ENCODE measurements around the gene ACKR2.
"Not testable (repeated sequence)": the region's sequence is repeated elsewhere in the genome, so short reads cannot be mapped to it uniquely, and the experiment has no call there.

The ACKR2 gene

DNA sequence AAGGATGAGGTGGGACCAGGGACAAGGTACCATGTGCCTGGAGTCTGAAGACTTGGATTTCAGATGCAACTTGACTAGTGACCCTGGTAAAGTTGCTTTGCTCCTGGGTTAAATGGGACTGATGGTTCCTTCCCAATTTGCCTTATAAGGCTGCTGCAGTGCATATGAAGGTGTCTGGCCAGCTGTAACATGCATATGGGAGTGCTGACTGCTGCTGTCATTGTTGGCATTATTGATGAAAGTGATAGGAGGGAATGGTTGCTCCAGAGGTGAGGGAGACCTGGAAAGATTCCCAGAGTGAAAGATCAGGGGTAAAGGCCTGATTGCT lies 45.9 kb downstream of the ACKR2 start:
- in situ Hi-C loops (cut with MboI; ENCODE audit: low sequenced_read_pairs), result no loop called here

DNA sequence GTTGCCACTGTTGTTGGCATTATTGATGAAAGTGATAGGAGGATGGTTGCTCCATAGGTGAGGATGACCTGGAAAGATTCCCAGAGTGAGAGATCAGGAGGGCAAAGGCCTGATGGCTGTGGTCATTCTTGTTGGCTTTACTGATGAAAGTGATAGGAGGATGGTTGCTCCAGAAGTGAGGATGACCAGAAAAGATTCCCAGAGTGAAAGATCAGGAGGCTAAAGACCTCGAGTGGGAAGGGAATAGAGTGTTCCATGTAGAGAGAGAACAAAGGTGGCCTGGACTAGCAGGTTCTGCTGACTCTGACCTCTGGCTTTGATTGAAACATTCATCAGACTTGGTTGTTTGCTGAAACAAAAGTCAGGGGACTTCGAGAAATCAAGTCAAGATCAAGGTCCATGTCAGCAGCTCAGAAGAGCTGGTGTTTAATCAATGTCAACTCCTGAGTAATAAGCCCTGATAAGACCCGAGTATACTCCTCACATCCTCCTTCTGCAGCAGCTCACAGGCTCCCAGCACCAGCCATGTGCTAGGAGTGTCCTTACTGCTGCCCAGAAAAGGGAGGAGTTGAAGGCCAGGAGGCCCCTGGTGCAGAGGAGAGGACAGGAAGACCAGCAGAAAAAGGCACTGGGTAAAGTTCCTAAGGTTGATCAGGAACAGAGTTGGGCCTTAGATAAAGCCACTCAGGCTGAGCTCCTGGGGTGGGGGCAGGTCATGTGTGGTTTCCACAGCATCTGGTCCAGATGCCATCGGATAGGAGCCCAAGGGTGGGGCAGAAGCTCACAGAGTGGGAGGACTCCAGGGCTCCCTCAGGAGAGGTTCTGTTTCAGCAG lies 46.5 kb downstream of the ACKR2 start:
- in situ Hi-C loops (cut with MboI; ENCODE audit: low sequenced_read_pairs), result no loop called here

DNA sequence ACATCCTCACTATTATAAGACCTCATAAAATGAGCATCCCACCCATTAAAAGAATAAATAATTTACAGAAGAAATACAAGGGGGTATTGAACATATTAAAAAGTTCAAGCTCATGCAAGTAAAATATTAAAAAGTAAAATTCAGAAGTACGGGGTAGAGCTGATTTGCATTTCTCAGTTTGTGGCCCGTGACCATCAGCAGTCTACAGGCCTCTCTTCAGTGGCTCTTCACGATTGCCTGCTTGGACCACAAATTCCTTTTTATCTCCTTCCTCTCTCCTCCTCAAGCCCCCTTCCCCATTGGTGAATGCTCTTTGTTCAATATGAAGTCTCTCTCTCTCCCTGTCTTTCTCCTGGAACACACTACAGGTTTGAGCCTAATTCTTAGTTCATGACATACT lies 47.3 kb downstream of the ACKR2 start:
- in situ Hi-C loops (cut with MboI; ENCODE audit: low sequenced_read_pairs), result no loop called here

DNA sequence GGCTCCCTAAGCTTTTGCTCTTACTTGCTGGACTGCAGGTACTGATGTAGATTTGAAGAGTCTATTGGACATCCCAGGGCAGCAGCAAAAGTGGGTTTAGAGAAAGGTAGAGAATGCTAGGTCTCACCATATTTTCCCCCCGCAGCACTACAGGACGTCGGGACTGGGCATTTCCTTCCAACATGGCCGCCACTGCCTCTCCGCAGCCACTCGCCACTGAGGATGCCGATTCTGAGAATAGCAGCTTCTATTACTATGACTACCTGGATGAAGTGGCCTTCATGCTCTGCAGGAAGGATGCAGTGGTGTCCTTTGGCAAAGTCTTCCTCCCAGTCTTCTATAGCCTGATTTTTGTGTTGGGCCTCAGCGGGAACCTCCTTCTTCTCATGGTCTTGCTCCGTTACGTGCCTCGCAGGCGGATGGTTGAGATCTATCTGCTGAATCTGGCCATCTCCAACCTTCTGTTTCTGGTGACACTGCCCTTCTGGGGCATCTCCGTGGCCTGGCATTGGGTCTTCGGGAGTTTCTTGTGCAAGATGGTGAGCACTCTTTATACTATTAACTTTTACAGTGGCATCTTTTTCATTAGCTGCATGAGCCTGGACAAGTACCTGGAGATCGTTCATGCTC lies 55.2 kb downstream of the ACKR2 start:
- in situ Hi-C loops (cut with MboI; ENCODE audit: low sequenced_read_pairs), result no loop called here

DNA sequence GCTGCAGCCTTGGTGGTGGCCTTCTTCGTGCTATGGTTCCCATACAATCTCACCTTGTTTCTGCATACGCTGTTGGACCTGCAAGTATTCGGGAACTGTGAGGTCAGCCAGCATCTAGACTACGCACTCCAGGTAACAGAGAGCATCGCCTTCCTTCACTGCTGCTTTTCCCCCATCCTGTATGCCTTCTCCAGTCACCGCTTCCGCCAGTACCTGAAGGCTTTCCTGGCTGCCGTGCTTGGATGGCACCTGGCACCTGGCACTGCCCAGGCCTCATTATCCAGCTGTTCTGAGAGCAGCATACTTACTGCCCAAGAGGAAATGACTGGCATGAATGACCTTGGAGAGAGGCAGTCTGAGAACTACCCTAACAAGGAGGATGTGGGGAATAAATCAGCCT lies 56.0 kb downstream of the ACKR2 start:
- in situ Hi-C loops (cut with MboI; ENCODE audit: low sequenced_read_pairs), result no loop called here

DNA sequence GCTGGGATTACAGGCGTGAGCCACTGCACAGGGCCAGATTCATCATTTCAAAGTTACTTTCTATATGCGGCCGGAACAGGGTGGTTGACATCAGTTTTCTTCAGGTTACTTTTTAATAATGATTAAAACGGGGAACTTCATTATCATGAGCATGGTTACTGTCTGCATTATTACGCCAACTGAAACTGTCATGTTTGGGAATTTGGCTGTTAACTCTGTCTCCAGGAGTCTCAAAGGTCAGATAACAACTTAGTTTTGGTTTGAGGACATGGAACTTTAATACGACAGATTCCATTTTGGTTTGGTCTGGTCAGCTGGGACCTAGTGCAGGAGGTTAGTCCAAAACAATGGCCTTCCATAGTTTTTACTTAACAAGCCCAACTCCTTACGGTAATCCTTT lies 57.9 kb downstream of the ACKR2 start:
- in situ Hi-C loops (cut with MboI; ENCODE audit: low sequenced_read_pairs), result no loop called here

DNA sequence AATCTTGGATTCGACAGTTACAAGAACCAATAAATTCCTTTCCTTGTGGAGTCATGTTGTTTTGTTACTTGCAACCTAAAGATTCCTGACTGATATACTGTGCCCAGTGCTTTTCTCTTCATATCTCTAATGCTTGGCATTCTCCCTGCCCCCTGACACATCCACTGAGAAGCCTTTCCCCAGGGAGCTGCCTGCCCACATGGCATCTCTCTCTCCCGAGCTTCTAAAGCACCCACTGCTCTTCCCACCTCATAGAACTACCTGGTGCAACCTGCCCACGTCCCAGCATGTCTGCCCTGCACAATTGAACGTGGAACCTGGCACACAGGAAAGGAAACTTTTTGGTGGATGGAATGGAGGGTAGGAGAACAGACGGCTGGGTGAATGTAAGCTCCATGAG lies 59.6 kb downstream of the ACKR2 start:
- in situ Hi-C loops (cut with MboI; ENCODE audit: low sequenced_read_pairs), result no loop called here

DNA sequence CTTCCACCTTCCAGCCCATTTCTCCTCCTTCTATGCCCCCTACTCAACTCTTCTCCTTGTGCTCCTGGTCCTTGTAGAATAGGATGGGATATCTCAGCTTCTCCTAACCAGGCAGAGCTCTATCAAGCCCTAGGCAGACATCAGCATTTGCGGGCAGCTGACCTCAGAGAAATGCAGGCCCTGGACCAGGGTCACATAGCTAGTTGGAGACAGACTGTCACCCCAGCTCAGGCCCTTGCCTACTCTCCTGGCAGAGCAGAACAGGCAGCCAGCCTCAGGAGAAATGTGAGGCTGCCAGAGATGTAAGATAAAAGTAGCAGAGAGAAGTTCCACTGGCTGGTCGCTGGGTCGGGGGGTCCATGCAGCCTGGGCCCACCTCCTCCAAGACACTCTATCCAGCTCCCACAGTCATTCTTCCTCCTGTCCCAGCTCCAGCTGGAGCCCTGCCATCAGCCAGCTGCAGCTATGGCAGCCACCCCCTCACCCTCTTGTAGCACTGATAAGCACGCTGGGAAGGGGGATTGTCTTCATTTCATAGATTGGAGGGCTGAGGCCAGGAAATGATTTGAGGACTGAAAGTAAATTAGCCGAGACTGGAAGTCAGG lies 62.4 kb downstream of the ACKR2 start:
- in situ Hi-C loops (cut with MboI; ENCODE audit: low sequenced_read_pairs), result no loop called here

DNA sequence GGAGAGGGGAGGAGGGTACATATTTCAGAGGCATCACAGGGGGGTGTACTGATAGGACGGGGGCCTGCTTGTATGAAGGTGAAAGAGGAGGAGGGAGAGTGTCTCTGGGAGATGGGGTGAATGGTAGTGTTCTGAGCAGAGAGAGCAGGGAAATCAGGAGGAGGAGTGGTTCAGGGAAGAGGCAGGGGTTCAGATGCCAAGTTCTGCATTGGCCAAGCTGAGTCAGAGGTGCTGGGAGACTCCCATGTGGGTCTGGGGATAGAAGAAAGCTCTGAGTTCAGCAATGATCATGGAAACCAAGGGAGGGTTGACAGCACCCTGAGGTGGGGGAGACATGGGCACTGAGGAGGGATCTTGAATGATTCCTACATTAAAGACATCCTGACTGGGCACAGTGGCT lies 63.5 kb downstream of the ACKR2 start:
- in situ Hi-C loops (cut with MboI; ENCODE audit: low sequenced_read_pairs), result no loop called here

DNA sequence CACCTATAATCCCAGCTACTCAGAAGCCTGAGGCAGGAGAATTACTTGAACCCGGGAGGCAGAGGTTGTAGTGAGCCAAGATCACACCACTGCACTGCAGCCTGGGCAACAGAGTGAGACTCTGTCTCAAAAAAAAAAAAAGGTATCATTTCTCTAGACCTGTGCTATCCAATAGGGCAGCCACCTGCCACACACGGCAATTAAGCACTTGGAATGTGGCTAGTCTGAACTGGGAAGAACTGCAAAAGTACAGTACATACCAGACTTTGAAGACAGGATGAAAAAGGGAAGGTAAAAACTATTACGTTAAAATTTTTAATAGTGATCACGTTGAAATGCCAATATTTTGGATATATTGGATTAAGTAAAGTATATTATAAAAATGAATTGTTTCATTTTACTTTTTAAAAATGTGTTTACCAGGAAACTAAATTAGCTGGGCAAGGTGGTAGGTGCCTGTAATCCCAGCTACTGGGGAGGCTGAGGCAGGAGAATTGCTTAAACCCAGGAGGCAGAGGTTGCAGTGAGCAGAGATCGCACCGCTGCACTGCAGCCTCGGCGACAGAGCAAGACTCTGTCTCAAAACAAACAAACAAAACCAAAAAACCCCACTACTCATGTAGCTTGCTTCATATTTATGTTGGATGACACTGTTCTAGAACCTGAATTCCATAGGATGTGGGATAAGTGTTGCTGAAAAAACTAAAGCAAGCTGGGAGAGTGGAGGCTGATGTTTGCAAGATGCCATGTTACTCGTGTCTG lies 64.2 kb downstream of the ACKR2 start:
- in situ Hi-C loops (cut with MboI; ENCODE audit: low sequenced_read_pairs), result no loop called here

DNA sequence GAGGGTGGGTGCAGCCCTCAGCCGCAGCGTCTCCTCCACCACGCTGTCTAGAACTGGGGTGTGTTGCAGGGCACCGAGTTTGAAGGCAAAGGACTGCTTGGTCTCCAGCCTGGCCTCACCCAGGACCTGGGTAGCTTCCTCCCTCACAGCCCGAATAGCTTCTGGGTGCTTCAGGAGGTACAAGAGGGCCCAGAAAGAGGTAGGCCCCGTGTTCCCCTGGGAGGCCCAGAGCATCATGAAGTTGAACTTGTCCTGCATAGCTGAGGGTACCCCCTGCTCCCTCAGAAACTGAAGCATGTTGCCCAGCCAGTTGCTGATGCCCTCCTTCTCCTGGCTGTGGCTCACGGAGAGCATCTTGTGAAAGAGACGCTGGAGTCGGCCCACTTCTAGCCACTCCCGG lies 65.5 kb downstream of the ACKR2 start:
- in situ Hi-C loops (cut with MboI; ENCODE audit: low sequenced_read_pairs), result no loop called here

DNA sequence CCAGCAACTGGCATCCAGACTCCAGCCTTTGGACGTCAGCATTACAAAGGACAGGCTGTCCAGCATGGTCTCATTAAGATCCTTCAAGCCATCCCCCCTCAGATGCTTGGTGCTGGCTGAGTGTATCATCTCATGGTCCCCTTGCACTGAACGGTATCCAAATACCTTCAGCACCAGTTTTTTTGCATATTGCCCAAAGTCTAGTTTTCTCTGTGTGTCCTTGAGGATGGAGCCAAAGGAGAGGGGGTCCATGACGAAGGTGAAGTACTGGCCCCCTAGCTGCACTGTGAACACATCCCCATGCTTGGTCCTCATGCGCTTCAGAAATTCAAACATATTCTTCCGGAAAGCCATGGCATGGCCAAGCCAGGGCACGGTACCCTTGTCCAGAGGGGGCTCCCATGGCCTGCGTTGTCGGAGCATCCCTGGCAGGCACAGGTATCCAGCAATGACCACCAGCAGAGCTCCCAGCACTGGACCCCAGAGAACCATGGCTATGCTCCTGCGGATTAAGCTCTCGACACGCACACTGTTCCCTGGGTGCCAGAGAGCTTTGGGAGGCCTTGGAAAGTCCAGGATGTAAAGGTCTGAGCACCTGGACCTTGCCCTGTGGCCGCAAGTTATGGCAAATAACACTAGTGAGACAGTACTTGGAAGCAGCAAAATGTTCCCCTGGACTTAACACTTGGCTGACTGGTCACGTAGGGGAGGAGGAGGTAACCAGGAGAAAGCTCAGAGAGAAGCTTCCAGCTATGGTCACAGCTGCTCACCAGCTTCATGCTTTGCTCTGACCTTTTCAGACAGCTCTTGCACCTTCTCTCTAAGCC lies 66.3 kb downstream of the ACKR2 start, which contains the start of gene CYP8B1:
TSS of gene CYP8B1 (minus strand) at position 555 of the 827 bp plus-strand sequence. CDS start at position 492, 63 bp downstream.
- in situ Hi-C loops (cut with MboI; ENCODE audit: low sequenced_read_pairs), result no loop called here

DNA sequence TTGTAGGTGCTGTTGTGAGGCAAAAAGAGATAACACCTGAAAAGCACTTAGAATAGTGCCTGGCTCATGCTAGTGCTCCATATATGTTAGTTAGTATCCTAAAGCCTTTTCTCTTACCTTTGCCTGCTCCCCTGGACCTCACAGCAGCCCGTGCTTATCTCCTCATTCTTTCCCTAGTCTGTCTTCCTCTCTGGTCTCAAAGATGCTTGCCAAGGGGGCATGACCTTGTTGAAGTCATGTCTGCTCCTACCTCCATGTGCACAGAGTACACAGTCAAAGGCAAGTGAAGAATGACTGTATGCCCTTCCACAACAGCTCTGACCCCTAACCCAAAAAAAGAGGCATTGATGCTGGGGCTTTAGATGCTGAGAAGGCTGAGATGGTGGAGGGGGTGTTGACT lies 67.2 kb downstream of the ACKR2 start:
- in situ Hi-C loops (cut with MboI; ENCODE audit: low sequenced_read_pairs), result no loop called here

DNA sequence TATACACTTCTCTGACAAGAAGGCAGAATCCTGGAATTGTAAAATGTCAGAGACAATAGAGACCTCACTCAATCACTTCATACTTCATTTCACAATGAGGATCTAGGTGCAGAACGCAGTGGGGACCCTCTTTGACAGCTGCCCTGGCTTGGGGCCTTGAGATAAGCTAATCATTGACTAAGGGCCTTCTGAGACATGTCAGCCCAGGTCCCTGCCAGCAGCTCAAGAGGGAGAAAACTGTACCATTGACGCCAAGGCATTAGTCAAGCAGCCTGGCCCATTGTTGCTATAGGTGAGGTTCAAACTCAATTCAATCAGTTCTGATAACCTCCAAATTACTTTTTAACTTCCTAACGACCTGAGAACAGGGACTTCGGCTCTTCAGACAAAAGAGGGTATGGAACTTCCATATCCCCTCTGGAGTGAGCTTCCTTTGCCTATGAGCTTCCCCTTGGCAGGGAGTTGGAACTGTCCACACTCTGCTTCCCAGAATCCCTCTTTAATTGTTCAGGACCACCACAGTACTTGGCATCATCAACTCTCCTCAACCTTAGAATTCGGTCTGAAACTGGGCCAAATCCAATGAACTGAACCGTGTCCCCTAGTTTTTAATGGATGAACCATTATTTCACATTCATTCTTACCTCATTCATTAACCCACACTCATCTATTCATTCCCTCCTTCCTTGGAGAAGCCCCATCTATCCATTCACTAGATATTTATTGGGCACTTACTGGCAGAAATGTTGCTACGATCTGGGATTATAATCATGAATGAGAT lies 67.9 kb downstream of the ACKR2 start:
- in situ Hi-C loops (cut with MboI; ENCODE audit: low sequenced_read_pairs), result no loop called here

DNA sequence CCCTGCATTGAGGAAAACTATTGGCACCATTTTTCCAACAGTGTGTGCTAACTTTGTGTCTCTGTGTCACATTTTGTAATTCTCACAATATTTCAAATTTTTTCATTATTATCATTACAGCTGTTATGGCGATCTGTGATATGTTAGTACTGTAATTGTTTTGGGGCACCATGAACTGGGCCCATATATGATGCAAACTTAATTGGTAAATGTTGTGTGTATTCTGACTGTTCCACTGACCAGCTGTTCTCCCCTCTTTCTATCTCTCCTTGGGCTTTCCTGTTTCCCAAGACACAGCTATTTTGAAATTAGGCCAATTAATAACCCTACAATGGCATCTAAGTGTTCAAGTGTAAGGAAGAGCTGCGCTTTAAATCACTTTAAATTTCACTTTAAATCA lies 68.6 kb downstream of the ACKR2 start:
- in situ Hi-C loops (cut with MboI; ENCODE audit: low sequenced_read_pairs), result no loop called here

DNA sequence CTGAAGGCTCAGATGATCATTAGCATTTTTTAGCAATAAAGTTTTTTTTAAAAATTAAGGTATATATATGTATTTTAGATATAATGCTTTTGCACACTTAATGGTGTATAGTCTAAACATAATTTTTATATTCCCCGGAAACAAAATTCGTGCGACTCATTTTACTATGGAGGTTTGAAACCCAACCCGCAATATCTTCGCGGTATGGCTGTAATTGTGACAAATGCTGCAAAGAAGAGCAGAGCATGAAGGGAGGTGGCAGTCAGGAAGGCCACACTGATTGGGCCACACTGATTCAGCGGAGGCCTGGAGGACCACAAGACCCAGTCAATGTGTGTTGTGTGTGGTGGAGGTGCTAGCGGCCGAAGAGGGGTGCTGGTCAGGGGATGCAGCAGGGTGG lies 70.9 kb downstream of the ACKR2 start:
- in situ Hi-C loops (cut with MboI; ENCODE audit: low sequenced_read_pairs), result no loop called here

DNA sequence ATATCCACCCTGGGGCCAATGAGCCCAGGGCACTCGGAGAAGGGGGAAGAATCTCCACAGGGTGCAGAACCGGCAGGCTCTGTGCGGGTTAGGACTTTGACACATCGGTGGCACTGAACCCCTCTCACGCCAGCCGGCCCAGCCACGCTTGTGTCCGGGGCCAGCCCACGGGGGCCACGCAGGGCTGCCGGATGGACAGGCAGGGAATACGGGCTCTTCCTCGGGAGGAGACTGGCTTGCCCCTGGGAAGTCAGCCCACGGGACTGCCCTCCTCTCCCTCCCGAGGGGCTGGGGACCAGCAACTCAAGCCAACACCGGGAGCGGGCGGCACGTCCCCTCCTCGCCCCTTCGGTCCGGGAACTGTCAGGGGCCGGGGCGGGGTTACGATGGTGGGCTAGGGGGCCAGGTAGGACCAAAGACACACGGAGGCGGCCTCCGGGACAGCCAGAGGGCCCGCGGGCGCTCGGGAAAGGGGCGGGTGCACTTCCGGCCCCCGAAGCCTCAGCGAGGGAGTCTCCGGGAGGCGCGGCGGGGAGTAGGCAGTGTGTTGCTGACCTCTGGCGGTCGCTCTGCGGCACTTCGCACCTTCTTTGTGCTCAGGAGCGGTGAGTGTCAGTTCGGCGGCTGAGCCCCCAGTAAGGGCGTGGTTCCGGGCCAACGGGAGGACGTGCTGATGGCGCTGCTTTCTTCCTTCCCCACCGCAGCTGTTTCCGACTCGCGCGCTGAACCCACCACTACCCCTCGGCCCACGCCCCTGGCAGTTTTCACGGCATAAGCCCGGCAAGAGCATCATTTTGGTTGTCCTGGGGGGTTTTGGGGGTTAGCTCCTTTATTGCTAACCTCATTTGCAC lies 71.6 kb downstream of the ACKR2 start:
- in situ Hi-C loops (cut with MboI; ENCODE audit: low sequenced_read_pairs), result no loop called here

DNA sequence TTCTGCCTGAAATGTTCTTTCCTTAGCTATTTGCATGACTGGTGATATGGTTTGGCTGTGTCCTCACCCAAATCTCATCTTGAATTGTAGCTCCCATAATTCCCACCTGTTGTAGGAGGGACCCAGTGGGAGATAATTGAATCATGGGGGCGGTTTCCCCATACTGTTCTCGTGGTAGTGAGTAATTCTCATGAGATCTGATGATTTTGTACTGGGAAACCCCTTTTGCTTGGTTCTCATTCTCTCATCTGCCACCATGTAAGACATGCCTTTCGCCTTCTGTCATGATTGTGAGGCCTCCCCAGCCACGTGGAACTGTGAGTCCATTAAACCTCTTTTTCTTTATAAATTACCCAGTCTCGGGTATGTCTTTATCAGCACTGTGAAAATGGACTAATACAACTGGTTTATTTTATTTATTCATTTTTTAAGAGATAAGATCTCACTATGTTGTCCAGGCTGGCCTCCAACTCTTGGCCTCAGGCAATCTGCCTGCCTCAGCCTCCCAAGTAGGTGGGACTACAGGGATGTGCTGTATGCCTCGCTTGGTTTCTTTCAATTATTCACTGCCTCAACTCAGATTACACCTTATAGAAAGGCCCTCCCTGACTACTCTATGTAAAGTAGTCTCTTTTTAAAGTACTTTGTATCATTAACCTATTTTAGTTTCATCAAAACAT lies 74.1 kb downstream of the ACKR2 start:
- in situ Hi-C loops (cut with MboI; ENCODE audit: low sequenced_read_pairs), result not testable (repeated sequence)
